SK-N-SH (cell line): ENCODE measurements around the gene POLR1H.

Source experiments
- POLR2AphosphoS5 ChIP-seq: IDR thresholded peaks from 2 replicates; pipeline ENCODE4 v1.6.1; 2012; ENCODE audit warnings: low read depth, low read length
- TF ChIP-seq, protein P1 (sequence below): fragments of 200-600 bp; sonication (generic); IDR thresholded peaks from 2 replicates; pipeline ENCODE4 v1.6.1; 2017; ENCODE audit warnings: antibody characterized with exemption, mild to moderate bottlenecking, moderate library complexity

DNA sequence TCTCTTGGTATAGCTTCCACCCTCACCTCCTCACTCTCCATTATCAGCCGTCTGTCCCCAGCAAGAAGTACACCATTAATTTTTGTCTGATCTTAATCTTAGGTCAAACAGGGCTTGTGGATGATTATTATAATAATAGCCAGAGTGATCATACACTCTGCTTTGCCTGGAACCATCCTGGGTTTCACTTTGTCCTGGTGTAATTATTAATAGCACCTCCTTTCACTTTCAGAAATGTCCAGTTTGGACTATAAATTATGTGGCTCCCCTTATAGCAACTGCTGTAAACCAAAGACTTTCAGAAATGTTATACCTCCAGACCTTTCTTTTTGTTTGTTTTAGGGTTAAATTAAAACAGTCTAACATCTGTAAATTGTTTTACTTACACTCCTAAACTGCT lies 52.8 kb downstream of the POLR1H start:
- TF ChIP-seq, protein P1, sequence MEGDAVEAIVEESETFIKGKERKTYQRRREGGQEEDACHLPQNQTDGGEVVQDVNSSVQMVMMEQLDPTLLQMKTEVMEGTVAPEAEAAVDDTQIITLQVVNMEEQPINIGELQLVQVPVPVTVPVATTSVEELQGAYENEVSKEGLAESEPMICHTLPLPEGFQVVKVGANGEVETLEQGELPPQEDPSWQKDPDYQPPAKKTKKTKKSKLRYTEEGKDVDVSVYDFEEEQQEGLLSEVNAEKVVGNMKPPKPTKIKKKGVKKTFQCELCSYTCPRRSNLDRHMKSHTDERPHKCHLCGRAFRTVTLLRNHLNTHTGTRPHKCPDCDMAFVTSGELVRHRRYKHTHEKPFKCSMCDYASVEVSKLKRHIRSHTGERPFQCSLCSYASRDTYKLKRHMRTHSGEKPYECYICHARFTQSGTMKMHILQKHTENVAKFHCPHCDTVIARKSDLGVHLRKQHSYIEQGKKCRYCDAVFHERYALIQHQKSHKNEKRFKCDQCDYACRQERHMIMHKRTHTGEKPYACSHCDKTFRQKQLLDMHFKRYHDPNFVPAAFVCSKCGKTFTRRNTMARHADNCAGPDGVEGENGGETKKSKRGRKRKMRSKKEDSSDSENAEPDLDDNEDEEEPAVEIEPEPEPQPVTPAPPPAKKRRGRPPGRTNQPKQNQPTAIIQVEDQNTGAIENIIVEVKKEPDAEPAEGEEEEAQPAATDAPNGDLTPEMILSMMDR = no peak
- no peak for TF ChIP-seq POLR2AphosphoS5
